Type B pancreatic cell (in vitro differentiated cells): ENCODE results near the gene GFAP. TPM values are rescaled to one million over a fixed set of nuclear protein-coding genes. Genes with fewer than 3 reads are reported as not detected.

Source experiments
- DNase-seq: peaks from one replicate; pipeline ENCODE4 v3.0.0; 2021; ENCODE audit warnings: mixed read lengths; ENCODE audit not compliant: unreplicated experiment; ENCODE audit errors: extremely low spot score
- H3K27ac Mint-ChIP-seq: 2 replicates; pipeline ENCODE4 v1.8.0; 2021; ENCODE audit warnings: mild to moderate bottlenecking, mixed read lengths
- H3K27me3 Mint-ChIP-seq: 2 replicates; pipeline ENCODE4 v1.8.0; 2021; ENCODE audit warnings: mixed read lengths
- H3K36me3 Mint-ChIP-seq: 2 replicates; pipeline ENCODE4 v1.8.0; 2021; ENCODE audit warnings: mixed read lengths
- H3K4me1 Mint-ChIP-seq: one replicate; pipeline ENCODE4 v1.8.0; 2021; ENCODE audit warnings: mixed read lengths; ENCODE audit not compliant: unreplicated experiment
- H3K4me3 Mint-ChIP-seq: 2 replicates; pipeline ENCODE4 v1.8.0; 2021; ENCODE audit warnings: mild to moderate bottlenecking, mixed read lengths
- H3K9me3 Mint-ChIP-seq: 2 replicates; pipeline ENCODE4 v1.8.0; 2021; ENCODE audit warnings: mixed read lengths
- CTCF ChIP-seq: fragments of 200-600 bp; sonication (generic); conservative IDR thresholded peaks from 2 replicates; pipeline ENCODE4 v1.5.0; 2021; ENCODE audit warnings: antibody characterized with exemption, mild to moderate bottlenecking
- total RNA-seq: library from RNA; stranded (reverse); gene quantifications from 2 replicates; pipeline ENCODE4 v1.2.1, GENCODE V29; 2021; ENCODE audit warnings: low replicate concordance

GFAP gene
- total RNA-seq, 1 donor from 2014 or later = 0.10 TPM

- Mint-ChIP-seq H3K4me3 (no peak overlapping the region), H3K27me3 (peaks cover 50% of the 10 kb centered on the region), H3K9me3 (no peaks in the 10 kb centered on the region), H3K36me3 (no peaks in the 10 kb centered on the region), H3K27ac (peak overlapping the region; percentile 23), H3K4me1 (peaks cover under 1% of the 10 kb centered on the region)
- TF ChIP-seq CTCF = no peak
- no peak for DNase-seq
These were observed 821 bp upstream of the GFAP start for GRCh38 chr17:44915862-44916780.

- H3K27ac Mint-ChIP-seq = no peak overlapping the region
- H3K4me3 Mint-ChIP-seq = no peak overlapping the region
- no peak for DNase-seq
- H3K36me3 Mint-ChIP-seq = no peaks in the 10 kb centered on the region
- peaks cover 50% of the 10 kb centered on the region for H3K27me3 Mint-ChIP-seq
- no peak for TF ChIP-seq CTCF
- peaks cover 6% of the 10 kb centered on the region for H3K4me1 Mint-ChIP-seq
- no peaks in the 10 kb centered on the region for H3K9me3 Mint-ChIP-seq
These were observed 515 bp downstream of the GFAP start for GRCh38 chr17:44914698-44915271.

- no peaks in the 10 kb centered on the region for H3K36me3 Mint-ChIP-seq
- H3K27ac Mint-ChIP-seq = no peak overlapping the region
- H3K4me3 Mint-ChIP-seq = no peak overlapping the region
- peaks cover 53% of the 10 kb centered on the region for H3K27me3 Mint-ChIP-seq
- H3K4me1 Mint-ChIP-seq = peaks cover 6% of the 10 kb centered on the region
- DNase-seq = no peak
- H3K9me3 Mint-ChIP-seq = no peaks in the 10 kb centered on the region
- no peak for TF ChIP-seq CTCF
These were observed 1.2 kb downstream of the GFAP start for GRCh38 chr17:44914148-44914547.

- H3K4me1 Mint-ChIP-seq = peaks cover 6% of the 10 kb centered on the region
- H3K9me3 Mint-ChIP-seq = no peaks in the 10 kb centered on the region
- H3K27me3 Mint-ChIP-seq = peaks cover 55% of the 10 kb centered on the region
- TF ChIP-seq CTCF = no peak
- H3K4me3 Mint-ChIP-seq = no peak overlapping the region
- no peak overlapping the region for H3K27ac Mint-ChIP-seq
- no peak for DNase-seq
- H3K36me3 Mint-ChIP-seq = no peaks in the 10 kb centered on the region
These were observed 1.6 kb downstream of the GFAP start for GRCh38 chr17:44913676-44914075.

GRCh38 chr17:44912763-44913544 lies 2.3 kb downstream of the GFAP start:
- Mint-ChIP-seq H3K9me3 (no peaks in the 10 kb centered on the region), H3K4me1 (peaks cover 6% of the 10 kb centered on the region), H3K27me3 (peaks cover 51% of the 10 kb centered on the region), H3K36me3 (no peaks in the 10 kb centered on the region), H3K27ac (no peak overlapping the region), H3K4me3 (peak overlapping the region; percentile 31)
- TF ChIP-seq CTCF = no peak
- DNase-seq = no peak
